GM18519 (cell line): ENCODE results near the gene PHF8.

ENCODE experiments used
- ATAC-seq: cut with Tn5 transposase; IDR thresholded peaks from one replicate; pipeline ENCODE4 v1.9.1; 2021; ENCODE audit warnings: mild to moderate bottlenecking, moderate library complexity; ENCODE audit not compliant: unreplicated experiment, low FRiP score

The PHF8 gene

DNA sequence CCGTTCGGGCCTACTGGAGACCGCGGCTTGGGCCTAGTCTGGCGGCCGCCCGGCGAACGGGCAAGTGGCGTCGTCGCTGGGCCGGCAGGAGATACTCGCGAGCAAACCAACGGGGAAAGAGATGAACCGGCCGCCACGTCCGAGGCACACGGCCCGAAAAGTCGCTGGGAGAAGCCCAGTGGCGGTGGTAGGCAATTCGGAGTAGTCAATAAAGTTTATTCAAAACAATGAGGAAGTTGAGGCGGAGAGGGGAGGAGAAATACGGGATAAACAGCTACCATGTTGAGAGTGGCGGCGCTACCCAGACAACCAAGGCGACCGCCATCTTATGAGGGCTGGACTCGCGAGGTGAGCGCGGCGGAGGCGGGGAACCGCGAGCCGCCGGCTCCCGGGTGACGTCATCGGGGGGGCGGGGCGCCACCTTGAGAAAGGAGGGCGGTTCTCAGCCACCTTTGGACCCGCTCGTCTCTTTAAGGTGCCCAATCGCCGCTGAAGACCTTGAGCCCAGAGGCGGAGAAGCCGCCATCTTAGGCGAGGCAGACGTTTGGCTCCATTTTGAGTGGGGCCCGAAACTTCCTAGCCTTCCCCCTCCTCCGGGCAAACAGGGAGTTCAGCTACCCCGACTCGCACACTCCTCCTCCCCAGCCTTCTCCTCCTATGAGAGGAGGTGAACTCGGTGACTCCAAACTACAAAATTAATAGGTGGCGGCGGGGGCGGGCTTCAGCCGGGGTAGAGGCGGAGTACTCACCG, at the start of gene PHF8:
PHF8 (minus strand) TSS at position 348 of the 751 bp plus-strand sequence. CDS start 1,745 bp downstream, outside the sequence.
- peak; percentile 80 for ATAC-seq

DNA sequence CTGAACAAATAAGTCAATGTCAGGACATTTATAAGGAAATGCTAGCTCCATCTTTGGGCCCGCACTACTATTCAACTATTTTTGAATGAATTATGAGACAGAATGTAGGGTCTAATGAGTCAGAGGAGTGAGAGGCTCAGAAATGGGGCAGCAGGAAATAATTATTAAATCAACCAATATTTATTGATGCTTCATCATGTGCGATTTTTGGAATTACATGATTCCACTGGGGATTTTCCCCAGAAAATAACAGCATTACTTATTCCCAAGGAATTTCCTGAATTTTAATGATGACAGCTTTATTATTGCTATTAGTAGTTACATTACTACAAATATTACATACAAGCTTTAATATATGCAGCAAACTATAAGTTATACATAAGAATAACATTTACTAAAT, 49.3 kb upstream of the PHF8 start:
- ATAC-seq = no peak

DNA sequence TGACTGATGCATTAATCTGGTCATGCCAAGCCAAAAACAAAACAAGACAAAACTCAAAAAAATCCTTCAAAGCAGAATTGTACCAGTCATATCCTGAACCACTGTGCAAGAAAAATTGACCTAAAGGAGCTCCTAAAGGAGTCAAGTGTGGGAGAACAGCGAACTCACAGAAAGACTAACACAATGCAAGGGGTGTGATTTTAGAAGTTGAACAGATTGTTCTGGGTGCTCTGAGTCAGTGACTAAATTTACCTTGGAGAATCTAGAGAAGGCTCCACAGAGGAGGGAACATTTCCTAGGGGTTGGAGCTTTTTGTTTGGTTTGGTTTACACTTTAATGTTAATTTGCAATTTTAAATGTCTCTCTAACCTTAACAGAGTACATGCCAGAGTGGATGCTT, 48.9 kb upstream of the PHF8 start:
- no peak for ATAC-seq

- no peak for ATAC-seq
These were observed 46.6 kb upstream of the PHF8 start for GRCh38 chrX:54090880-54091279.

DNA sequence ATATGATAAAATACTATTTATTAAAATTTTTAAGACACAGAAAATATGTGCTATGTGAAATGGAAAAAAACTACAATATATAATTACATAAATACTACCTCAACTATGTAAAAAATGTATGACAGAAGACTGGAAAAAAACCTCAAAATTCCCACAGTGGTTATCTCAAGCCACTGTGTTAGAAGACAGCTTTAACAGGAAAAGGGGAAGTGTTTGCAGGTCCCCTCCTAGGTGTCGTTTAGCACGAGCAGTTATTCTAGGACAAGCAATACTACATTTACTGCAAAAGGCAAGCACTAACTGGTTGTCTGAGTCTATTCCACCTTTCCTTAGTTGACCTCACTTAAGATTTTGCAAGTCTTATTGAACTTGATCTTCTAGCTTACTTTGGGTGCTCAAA, 44.9 kb upstream of the PHF8 start:
- ATAC-seq = no peak

- ATAC-seq = no peak
These were observed 43.4 kb upstream of the PHF8 start for GRCh38 chrX:54087661-54088060.

GRCh38 chrX:54085666-54086065, 41.4 kb upstream of the PHF8 start:
- ATAC-seq = no peak

GRCh38 chrX:54076903-54077302, 32.6 kb upstream of the PHF8 start:
- ATAC-seq = no peak

GRCh38 chrX:54074826-54075225, 30.6 kb upstream of the PHF8 start:
- no peak for ATAC-seq

GRCh38 chrX:54067766-54068165, 23.5 kb upstream of the PHF8 start:
- no peak for ATAC-seq

GRCh38 chrX:54066841-54067240, 22.6 kb upstream of the PHF8 start:
- no peak for ATAC-seq

- no peak for ATAC-seq
These were observed 20.3 kb upstream of the PHF8 start for GRCh38 chrX:54064564-54064963.

GRCh38 chrX:54063361-54063760, 19.1 kb upstream of the PHF8 start:
- ATAC-seq = no peak

GRCh38 chrX:54049801-54050200, 5.5 kb upstream of the PHF8 start:
- ATAC-seq = no peak

GRCh38 chrX:54048412-54048811, 4.1 kb upstream of the PHF8 start:
- ATAC-seq = no peak

- no peak for ATAC-seq
These were observed 1.4 kb upstream of the PHF8 start for GRCh38 chrX:54045563-54046228.

DNA sequence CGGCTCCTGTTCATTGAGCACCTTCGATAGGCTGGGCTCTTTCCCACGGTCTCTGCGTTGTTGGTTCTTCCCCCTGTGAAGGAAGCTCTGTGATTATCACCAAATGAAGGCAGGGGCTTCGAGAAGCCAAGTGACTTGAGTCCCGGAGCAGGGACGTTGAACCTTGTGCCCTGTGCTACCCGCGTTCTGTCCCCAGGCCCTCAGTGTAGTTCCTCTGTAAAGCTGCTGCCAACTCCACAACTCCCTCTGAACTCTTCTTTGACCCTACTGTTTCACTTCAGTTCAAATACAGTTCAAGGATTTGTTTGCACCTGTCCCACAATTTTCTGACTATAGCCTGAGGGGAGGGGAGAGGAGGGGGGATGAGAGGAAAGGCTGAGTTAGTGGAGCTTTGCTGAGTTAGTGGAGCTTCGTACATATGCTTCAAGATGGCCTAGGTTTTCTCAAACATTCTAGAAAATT, 635 bp upstream of the PHF8 start:
- ATAC-seq = no peak

DNA sequence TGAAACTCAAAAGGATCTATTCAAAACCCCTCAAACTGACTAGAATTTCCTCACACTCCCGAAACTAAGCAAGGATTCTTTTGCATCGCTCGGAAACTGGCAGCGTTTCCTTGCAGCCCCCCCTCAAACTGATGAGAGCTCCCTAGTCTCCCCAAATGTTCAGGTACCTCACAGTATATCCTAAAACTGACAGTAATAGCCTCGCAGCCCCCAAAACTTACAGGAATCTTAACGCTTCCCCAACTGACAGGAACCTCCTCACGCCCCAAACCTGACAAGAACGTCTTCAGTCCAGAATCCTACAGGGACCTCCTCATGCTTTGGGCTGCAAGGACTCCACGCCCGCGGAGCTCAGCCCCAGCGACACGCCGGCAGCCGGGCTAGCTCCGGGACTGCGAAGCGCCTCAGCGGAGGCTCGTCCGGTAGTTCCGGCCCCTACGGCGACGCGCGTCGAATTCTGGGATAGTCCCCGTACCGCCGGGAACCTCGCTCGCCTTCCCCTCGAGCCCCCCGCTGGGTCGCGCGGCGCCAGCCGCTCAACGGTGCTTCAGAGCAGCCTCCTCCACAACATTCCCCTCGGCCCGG, 640 bp downstream of the PHF8 start:
- ATAC-seq = no peak

GRCh38 chrX:54043056-54043455, 1.2 kb downstream of the PHF8 start:
- no peak for ATAC-seq

- no peak for ATAC-seq
These were observed 1.7 kb downstream of the PHF8 start for GRCh38 chrX:54042609-54043021.

GRCh38 chrX:54030329-54030728, 13.9 kb downstream of the PHF8 start:
- ATAC-seq = no peak
